NK-92 treated with Interleukin-12 subunit alpha and Interleukin-12 subunit beta, amount 100 ng/mL, for 24 hours (cell line): ENCODE measurements around the gene ZFYVE28.
"Not testable (repeated sequence)": the region's sequence is repeated elsewhere in the genome, so short reads cannot be mapped to it uniquely, and the experiment has no call there.

Experiments used
- DNase-seq: peaks from one replicate; lab custom pipeline; 2025; lab: John Stamatoyannopoulos, UW

Gene ZFYVE28

DNA sequence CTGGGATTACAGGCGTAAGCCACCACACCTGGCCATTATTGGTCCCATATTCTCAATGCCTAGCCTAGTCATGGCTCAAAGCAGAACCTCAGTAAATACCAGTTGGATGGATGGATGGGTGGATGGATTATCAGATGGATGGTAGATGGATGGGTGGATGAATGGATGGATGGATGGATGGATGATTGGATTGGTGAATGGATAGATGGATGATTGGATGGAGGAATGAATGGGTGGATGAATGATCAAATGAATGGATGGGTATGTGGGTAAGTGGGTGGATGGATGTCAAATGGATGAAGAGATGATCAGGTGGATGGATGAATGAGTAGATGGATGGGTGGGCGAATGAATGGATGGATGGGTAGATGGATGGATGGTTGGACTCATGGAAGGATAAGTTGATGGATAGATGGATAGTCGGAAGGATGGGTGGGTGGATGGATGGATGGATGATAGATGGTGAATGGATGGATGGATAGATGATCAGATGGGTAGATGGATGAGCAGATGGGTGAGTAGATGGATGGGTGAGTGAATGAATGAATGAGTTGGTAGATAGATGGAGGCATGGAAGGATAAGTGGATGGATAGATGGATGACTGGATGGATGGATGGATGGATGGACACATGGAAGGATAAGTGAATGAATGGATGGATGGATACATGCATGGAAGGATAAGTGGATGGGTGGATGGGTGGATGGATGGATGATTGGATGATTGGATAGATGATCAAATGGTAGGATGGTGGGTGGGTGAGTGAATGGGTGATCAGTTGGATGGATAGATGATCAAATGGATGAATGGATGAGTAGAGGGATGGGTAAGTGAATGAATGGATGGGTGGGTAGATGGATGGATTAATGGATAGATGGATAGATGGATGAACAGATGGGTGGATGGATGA, 28.5 kb upstream of the ZFYVE28 start:
- DNase-seq = no peak

GRCh38 chr4:2445571-2445970, 27.1 kb upstream of the ZFYVE28 start:
- DNase-seq = no peak

GRCh38 chr4:2445130-2445529, 26.7 kb upstream of the ZFYVE28 start:
- no peak for DNase-seq

DNA sequence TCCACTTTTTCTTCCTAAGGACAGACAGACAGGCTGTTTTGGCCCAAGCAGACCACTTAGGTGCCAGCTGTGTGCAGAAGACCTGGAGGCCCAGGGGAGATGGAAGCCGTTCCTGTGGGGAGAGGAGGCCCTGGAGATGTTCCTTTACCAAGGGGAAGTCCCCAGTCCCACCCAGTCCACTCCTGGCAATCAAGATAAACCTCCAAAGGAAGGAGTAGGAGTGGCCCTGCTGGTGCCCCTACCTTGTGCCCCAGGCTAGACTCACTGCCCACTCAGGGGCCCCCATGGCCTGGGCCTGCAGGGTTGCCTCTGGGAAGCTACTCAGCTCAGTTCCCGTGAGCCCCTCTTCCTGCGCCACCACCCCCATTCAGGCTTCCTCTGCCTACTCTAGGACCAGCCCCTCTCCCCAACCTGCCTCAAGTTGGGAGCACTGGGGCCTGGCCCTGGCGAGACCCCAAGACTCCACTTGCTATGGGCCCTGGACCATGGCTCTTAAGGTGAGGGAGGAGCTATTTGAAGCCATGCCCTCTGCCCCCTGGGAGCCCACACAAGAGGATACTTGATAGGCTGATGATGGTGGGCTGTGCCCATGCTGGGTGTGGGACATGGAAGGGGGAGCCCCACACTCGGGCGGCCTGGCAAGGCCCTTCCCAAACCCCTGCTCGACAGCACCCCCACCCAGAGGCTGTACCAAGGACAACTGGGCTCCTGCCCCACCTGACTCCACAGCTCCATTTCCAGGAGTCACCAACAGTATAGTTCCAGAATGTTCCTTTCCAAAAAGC, 25.7 kb upstream of the ZFYVE28 start:
- DNase-seq = no peak

DNA sequence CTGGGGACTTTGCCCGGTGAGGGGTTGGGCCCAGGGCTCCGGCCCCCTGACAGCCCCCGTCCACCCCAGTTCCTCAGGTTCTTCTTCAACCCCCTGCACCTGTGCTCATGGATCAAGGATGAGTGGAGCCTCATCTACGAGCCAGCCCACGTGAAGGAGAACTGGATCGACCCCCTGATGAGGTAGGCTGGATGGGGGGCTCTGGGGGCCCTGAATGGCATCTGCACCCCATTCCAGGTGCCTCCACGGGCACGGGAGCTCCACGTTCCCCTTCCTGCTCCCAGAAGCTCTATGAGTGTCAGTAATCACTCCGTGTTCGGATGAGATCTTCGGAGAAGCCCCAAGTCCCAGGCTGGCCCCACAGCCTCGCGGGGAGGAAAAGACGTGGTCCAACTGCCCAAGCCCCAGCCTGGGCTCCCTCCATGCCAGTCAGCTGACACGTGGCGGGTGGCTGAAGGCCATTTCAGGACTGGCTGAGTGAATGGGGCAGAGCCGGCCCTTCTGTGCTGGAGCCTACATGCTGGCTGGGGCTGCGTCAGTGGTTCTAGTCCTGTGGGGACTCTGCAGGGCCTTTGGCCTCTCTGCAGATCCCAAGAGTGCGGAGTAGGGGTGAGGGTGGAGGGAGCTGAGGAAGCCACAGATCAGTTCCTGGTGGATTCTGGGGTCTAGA, 24.8 kb upstream of the ZFYVE28 start:
- DNase-seq = no peak

DNA sequence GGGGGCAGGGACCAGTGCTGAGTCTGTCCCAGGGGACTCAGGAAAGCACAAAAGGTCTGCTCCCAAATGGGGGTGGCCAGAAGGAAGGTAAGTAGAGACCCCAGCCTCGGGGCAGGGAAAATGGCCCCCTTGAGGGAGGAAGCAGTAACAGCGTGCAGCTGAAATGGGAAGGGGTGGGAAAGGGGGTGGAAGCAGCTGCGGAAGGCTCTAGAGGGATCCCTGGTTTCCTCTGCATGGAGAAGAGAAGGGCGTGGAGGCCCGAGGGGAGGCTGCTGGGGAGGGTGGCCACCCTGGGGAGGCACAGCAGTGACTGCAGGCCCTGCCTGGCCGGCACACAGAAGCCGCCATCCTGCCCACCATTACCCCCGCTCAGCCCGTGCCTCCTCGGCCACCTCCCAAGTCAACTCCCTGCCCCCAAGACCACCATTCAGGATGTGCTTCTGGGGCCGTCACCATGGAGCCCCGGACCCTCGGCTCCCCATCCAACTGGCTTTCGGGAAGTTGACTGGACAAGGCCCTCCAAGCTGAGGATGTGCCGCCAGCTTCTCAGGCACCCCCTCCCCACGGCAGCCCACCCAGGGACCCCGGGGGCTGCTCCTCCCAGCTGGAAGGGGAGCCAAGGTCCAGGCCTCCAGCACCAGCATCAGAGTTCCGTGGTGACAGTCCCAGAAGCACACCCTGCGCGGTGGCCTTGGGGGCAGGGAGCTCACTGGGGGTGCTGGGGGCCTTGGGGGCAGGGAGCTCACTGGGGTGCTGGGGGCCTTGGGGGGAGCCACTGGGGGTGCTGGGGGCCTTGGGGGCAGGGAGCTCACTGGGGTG, 23.9 kb upstream of the ZFYVE28 start:
- DNase-seq = no peak

DNA sequence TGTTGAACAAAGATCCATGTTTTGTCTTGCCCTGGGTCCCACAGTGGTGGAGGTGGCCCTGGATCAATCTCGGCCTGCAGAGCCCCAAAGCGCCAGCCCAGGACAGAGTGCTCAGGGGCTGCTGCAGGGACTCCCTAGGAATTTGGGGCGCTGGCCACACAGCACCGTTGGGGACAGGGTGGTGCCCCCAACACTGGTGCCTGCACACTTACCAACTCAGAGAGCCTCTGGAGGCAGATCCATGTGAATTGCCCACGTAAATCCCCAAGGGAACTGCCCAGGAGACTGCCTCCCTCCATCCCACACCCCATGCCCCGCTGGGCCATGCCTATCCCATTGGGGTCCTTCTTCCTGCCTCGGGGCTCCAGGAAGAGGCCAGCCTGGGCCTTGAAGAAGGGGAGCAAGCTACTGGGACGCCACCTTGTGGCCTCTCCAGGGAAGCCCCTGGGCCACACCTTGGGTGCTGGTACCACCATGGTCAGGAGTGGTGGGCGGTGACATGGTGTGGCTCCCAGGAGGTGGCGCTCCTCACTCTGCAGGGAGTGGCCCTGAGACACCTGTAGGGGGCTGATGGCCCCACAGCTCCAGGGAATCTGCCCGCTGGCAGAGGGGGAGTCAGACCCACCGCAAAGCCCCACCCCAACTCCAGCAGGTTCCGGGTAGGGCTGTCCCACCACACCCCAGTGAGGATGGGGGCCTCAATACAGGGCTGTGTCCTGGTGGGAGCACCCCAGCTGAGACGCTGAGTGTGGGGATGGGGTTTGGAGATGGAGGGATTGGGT, 23.1 kb upstream of the ZFYVE28 start:
- peak; percentile 68 for DNase-seq

- no peak for DNase-seq
Observed at GRCh38 chr4:2438822-2439718, 20.6 kb upstream of the ZFYVE28 start.

DNA sequence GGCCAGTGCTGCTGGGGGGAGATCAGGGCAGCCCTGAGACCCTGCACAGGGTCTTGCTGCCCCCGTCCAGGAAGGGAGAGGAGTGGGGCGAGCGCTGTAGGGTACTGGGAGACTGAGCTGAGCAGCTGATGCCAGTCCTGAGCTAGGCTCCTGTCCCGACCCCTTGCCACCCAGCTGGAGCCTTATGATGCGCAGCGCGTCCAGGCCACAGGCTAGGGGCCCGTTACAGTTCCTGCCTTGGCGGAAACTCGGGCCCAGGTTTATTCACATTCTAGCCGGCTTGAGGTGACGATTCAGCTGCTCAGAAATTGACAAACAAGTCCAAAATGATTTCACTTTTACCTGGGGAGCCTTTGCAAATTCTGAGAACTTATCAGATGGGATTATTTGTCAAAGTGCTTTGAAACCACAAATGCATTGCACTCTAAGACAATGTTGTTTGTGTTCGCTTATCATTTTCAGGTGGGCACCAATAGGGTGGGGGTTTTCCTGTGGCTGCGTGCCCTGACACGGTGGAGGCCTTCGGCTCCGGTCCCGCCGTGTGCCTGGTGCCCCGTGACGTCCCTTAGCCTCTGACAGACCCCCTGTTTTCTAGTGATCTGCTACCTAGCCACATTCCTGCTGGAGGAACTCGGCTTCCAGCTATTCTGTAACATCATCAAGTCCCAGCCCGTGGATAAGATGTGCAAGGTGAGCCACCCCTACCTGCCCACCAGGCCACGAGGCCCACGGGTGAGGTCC, 19.2 kb upstream of the ZFYVE28 start:
- DNase-seq = no peak

DNA sequence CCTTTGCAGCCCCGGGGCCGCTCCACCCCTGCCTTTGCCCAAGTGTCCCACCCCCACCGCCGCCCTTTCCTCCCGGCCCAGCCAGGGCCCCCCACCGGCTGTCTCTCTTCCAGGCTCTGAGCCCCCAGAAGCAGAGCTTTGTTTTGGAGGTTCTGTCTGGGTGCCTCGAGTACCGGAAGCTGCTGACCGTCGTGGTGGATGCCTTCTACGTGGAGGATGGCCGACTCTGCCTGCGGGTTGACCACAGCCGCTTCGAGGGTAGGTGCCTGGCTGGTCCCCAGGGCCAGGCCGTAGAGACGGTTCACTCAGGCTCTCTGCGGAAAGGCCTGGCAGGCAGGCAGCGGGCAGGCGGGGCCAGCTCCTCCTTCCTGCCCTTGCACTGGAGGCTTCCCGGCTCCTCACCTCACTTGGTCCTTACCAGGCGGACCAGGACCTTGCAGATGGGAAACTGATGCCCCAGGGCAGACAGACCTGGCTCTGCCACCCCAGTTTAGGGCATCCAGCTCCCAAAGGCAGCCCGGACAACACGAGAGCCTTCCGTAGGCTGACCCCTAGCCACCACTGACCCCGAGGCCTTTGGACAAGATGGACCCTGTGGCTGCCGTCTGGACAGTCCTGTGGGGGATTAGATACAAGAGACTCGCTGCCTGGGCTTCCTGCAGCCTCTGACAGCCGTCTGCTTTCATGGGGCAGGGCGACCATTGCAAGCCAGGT, 18.5 kb upstream of the ZFYVE28 start:
- DNase-seq = no peak

- DNase-seq = no peak
Observed at GRCh38 chr4:2436301-2436700, 17.9 kb upstream of the ZFYVE28 start.

DNA sequence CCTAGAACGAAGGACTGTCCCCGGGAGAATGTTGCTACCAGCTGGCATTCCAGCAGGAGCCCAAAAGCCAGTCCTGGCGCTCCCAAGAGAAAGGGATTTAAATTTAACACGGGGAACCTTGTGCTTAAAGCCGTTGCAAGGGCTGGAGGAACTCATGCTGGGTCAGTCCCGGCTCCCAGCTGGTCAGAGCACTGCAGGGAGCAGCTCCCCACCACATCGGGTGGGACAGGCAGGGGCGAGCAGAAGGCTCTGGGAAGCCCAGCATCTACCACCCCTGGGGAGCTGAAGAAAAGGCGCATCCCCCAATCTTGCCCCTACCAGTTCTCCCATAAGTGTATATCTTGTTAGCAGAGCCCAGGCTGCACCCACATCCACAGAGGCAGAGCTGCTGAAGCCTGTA, 16.0 kb upstream of the ZFYVE28 start:
- DNase-seq = no peak

DNA sequence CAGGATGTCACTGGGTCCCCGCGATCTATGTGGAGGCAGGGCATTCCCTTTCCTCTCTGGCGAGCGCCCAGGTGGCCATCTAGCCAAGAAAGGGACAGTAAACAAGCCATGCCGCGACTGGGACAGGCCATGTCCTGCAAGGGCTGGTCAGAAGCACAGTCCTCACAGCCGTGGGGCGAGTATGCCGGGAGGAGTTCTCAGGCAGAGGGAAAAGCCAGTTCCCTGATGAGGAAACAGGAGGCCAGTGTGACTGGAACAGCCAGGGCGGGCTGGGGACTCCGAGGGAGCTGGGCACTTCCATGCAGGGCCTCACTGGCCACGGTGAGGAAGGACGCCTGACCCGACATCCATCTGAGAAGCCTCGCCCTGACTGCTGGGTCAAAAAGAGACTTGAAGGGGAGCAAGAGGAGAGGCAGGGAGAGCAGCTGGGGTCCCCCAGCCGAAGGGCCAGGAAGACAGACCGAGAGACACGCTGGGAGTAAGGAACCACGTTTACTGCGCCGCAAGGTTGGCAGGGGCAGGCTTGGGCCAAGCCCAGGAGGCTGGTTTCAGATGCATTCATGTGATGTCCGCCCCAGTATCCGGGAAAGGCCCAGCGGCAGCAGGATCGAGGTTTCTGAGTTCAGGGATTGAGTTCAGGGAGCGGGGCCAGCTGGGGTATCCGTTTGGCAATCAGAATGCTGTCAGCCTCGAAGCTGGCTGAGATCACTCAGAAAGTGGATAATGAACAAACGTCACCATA, 15.3 kb upstream of the ZFYVE28 start:
- no peak for DNase-seq

DNA sequence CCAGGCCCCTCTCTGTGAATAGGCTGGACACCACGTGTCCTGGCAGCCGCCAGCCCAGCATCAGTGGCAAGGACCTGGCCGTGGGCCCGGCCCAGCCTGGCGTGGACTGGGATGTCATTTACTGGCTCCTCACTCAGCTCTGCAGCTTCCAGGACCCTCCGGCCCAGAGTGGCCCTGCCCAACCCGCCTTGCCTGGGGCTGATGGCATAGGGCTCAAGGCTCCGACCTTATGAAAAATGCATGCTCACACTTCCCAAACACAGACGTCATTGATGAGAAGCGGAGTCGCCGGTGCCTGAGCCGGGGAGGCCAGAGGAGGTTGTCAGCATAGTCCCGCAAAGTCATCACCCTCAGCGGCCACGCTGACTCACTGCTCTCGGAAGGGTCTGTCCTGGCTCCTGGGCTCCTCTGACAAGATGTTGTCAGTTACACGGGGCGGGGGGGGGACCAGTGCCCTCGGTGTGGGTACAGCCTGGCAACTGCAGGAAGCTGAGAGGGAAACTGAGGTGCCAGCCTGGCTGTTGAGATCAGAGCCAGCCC, 14.6 kb upstream of the ZFYVE28 start:
- DNase-seq = no peak

- DNase-seq = no peak
Observed at GRCh38 chr4:2432004-2432403, 13.6 kb upstream of the ZFYVE28 start.

DNA sequence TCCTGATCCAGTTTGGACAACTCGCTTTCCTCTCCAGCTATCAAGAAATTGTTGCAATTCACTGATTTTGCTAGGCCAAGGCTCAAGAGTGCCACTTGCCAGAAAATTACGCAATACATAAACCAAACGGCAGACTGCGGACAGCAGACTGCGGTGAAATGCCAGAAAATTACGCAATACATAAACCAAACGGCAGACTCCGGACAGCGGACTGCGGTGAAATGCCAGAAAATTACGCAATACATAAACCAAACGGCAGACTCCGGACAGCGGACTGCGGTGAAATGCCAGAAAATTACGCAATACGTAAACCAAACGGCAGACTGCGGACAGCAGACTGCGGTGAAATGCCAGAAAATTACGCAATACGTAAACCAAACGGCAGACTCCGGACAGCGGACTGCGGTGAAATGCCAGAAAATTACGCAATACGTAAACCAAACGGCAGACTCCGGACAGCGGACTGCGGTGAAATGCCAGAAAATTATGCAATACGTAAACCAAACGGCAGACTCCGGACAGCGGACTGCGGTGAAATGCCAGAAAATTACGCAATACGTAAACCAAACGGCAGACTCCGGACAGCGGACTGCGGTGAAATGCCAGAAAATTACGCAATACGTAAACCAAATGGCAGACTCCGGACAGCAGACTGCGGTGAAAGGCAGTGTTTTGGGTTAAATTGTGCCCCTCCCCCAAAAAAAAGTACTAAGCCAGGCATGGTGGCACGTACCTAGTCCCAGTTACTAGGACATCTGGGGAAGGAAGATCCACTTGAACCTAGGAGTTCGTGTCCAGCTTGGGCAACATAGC, 11.7 kb upstream of the ZFYVE28 start:
- not testable (repeated sequence) for DNase-seq
